ENCODE data around the gene ZSWIM9.

The ZSWIM9 gene

GRCh38 chr19:48175578-48175977 is 5.1 kb downstream of the ZSWIM9 start:
- no peak for DNase-seq

- DNase-seq = no peak
Measured at GRCh38 chr19:48176226-48176625, 5.7 kb downstream of the ZSWIM9 start.

GRCh38 chr19:48181505-48181904 is 11.0 kb downstream of the ZSWIM9 start:
- DNase-seq = no peak

GRCh38 chr19:48182434-48182833 is 12.0 kb downstream of the ZSWIM9 start:
- DNase-seq = no peak

- DNase-seq = no peak
Measured at GRCh38 chr19:48183356-48183755, 12.9 kb downstream of the ZSWIM9 start.

GRCh38 chr19:48186015-48186414 is 15.5 kb downstream of the ZSWIM9 start:
- DNase-seq = no peak

- DNase-seq = no peak
Measured at GRCh38 chr19:48186541-48186991, 16.1 kb downstream of the ZSWIM9 start.

- DNase-seq = peak in 2 of 5 donors; percentile 45 to 73
Measured at GRCh38 chr19:48190288-48190884, 19.9 kb downstream of the ZSWIM9 start.

- no peak for DNase-seq
Measured at GRCh38 chr19:48190885-48191284, 20.4 kb downstream of the ZSWIM9 start.

- no peak for DNase-seq
Measured at GRCh38 chr19:48192750-48193149, 22.3 kb downstream of the ZSWIM9 start.

GRCh38 chr19:48194041-48194843 is 23.8 kb downstream of the ZSWIM9 start:
- DNase-seq = no peak

- DNase-seq = no peak
Measured at GRCh38 chr19:48194844-48195830, 24.7 kb downstream of the ZSWIM9 start.

GRCh38 chr19:48196321-48196763 is 25.9 kb downstream of the ZSWIM9 start:
- no peak for DNase-seq

- no peak for DNase-seq
Measured at GRCh38 chr19:48196933-48197665, 26.6 kb downstream of the ZSWIM9 start.

GRCh38 chr19:48203222-48203793 is 32.8 kb downstream of the ZSWIM9 start:
- peak in 1 of 5 donors; percentile 15 for DNase-seq

- DNase-seq = peak; percentile 77 to 94 (median 84)
Measured at GRCh38 chr19:48203794-48204628, 33.5 kb downstream of the ZSWIM9 start.

GRCh38 chr19:48206397-48207093 is 36.1 kb downstream of the ZSWIM9 start:
- DNase-seq = no peak

GRCh38 chr19:48210005-48210404 is 39.5 kb downstream of the ZSWIM9 start:
- DNase-seq = peak in 1 of 5 donors; percentile 15

- no peak for DNase-seq
Measured at GRCh38 chr19:48213959-48214358, 43.5 kb downstream of the ZSWIM9 start.

GRCh38 chr19:48216933-48217332 is 46.5 kb downstream of the ZSWIM9 start:
- no peak for DNase-seq
